B cell (primary cell): ENCODE results near the gene GIGYF1. TPM values are rescaled to one million over a fixed set of nuclear protein-coding genes. Genes with fewer than 3 reads are reported as not detected.

Experiments used
- ATAC-seq: fragments of 200-7000 bp; cut with Tn5 transposase; one replicate; pipeline ENCODE4 v1.10.0; 2021; ENCODE audit warnings: low read depth, mild to moderate bottlenecking, moderate number of reproducible peaks, moderate library complexity
- CTCF ChIA-PET: fragments of 350-600 bp; sonication (Branson Sonifier 250); formaldehyde crosslinking; loops from one replicate; lab custom pipeline; 2021; ENCODE audit warnings: antibody characterized with exemption, inconsistent platforms; lab: Charles Lee
- POLR2A ChIA-PET: fragments of 350-600 bp; sonication (Branson Sonifier 250); formaldehyde crosslinking; loops from one replicate; lab custom pipeline; 2021; ENCODE audit warnings: antibody characterized with exemption; lab: Charles Lee
- DNase-seq: peaks from one replicate; pipeline ENCODE4 v3.0.0; 2013
- H2AFZ ChIP-seq: 2 replicates; pipeline ENCODE4 v1.6.1; 2012; ENCODE audit warnings: mild to moderate bottlenecking, low read depth, low read length; ENCODE audit not compliant: insufficient read depth, poor library complexity, severe bottlenecking
- H3K27ac ChIP-seq, 2 donors: 1 replicate in 1 of 2; 2 replicates in 1 of 2; pipeline ENCODE4 v1.5.1; 2012 to 2013; ENCODE audit warnings: low read length in 2 of 2, mild to moderate bottlenecking in 2 of 2, moderate library complexity in 1 of 2
- H3K27me3 ChIP-seq, 4 experiments: fragments of 200-600 bp in 1 of 4; sonication (generic) in 1 of 4; replicated peaks in 1 of 4; 1 replicate in 2 of 4; 2 replicates in 2 of 4; pipeline versions ENCODE4 v1.6.1 to v1.7.0; 2013 to 2016; ENCODE audit warnings: low read length in 3 of 4, mild to moderate bottlenecking in 2 of 4, mixed read lengths in 1 of 4, moderate library complexity in 1 of 4; ENCODE audit not compliant: insufficient read depth in 4 of 4, control insufficient read depth in 3 of 4; ENCODE audit errors: control extremely low read depth in 1 of 4
- H3K36me3 ChIP-seq, 2 experiments: replicated peaks in 1 of 2; 1 replicate in 1 of 2; 2 replicates in 1 of 2; pipeline versions ENCODE4 v1.6.1 to v1.7.1; 2013; ENCODE audit warnings: low read length in 1 of 2; ENCODE audit not compliant: insufficient read depth in 2 of 2, control insufficient read depth in 1 of 2; ENCODE audit errors: control extremely low read depth in 1 of 2, extremely low read depth in 1 of 2
- H3K4me1 ChIP-seq, 2 donors: fragments of 200-600 bp in 1 of 2; sonication (generic) in 1 of 2; 1 replicate in 1 of 2; 2 replicates in 1 of 2; pipeline versions ENCODE4 v1.5.1 to v1.6.1; 2013 to 2017; ENCODE audit warnings: low read length in 2 of 2; ENCODE audit not compliant: control insufficient read depth in 2 of 2, insufficient read depth in 2 of 2
- H3K4me2 ChIP-seq: replicated peaks from 2 replicates; pipeline ENCODE3; 2012; ENCODE audit warnings: mild to moderate bottlenecking, low read depth, low read length; ENCODE audit not compliant: poor library complexity, severe bottlenecking
- H3K4me3 ChIP-seq, 5 experiments: fragments of 200-600 bp in 1 of 5; sonication (generic) in 1 of 5; 1 replicate in 3 of 5; 2 replicates in 2 of 5; pipeline versions ENCODE4 v1.5.1 to v1.7.0; 2011 to 2016; ENCODE audit warnings: low read length in 4 of 5, mild to moderate bottlenecking in 4 of 5, low read depth in 2 of 5, control low read depth in 1 of 5, moderate library complexity in 1 of 5; ENCODE audit not compliant: insufficient read depth in 1 of 5; ENCODE audit errors: control extremely low read depth in 1 of 5, extremely low read depth in 1 of 5
- H3K79me2 ChIP-seq: fragments of 200-600 bp; sonication (generic); one replicate; pipeline ENCODE4 v1.6.0; 2016; ENCODE audit warnings: low read length; ENCODE audit not compliant: control insufficient read depth, insufficient read depth
- H3K9ac ChIP-seq: fragments of 200-600 bp; sonication (generic); 2 replicates; pipeline ENCODE4 v1.6.1; 2017; ENCODE audit warnings: mild to moderate bottlenecking, low read length, moderate library complexity
- H3K9me3 ChIP-seq, 3 donors: one replicate each; pipeline versions ENCODE4 v1.6.1 to v1.7.1; 2013; ENCODE audit warnings: low read length in 2 of 3; ENCODE audit not compliant: control insufficient read depth in 2 of 3, insufficient read depth in 1 of 3; ENCODE audit errors: control extremely low read depth in 1 of 3
- H4K20me1 ChIP-seq: 2 replicates; pipeline ENCODE4 v1.6.0; 2012; ENCODE audit warnings: mild to moderate bottlenecking, low read length; ENCODE audit not compliant: insufficient read depth, control insufficient read depth, poor library complexity, severe bottlenecking
- H3K27ac Mint-ChIP-seq: one replicate; pipeline ENCODE4 v1.8.0; 2021; ENCODE audit warnings: mixed read lengths
- H3K27me3 Mint-ChIP-seq: one replicate; pipeline ENCODE4 v1.8.0; 2021; ENCODE audit warnings: mixed read lengths
- H3K4me1 Mint-ChIP-seq: one replicate; pipeline ENCODE4 v1.8.0; 2021; ENCODE audit warnings: mixed read lengths
- H3K4me3 Mint-ChIP-seq: one replicate; pipeline ENCODE4 v1.8.0; 2021; ENCODE audit warnings: mixed read lengths
- H3K9me3 Mint-ChIP-seq: one replicate; pipeline ENCODE4 v1.8.0; 2022; ENCODE audit warnings: mixed read lengths; ENCODE audit not compliant: insufficient read depth
- CTCF ChIP-seq: fragments of 200-600 bp; IDR thresholded peaks from one replicate; pipeline ENCODE4 v1.8.0; 2022; ENCODE audit warnings: antibody characterized with exemption, mild to moderate bottlenecking
- EZH2 ChIP-seq: IDR thresholded peaks from 2 replicates; pipeline ENCODE4 v1.6.1; 2012; ENCODE audit warnings: borderline replicate concordance, low read depth, mild to moderate bottlenecking, moderate library complexity, low read length; ENCODE audit not compliant: insufficient read depth, poor library complexity, severe bottlenecking
- WGBS: methylation state at CpG from one replicate; pipeline ENCODE4 v1.1.5; 2013; ENCODE audit warnings: missing lambda C conversion rate; ENCODE audit not compliant: insufficient coverage; 5-methylcytosine and 5-hydroxymethylcytosine counted together
- intact Hi-C: fragments of 100-400 bp; cut with micrococcal nuclease; formaldehyde crosslinking; loops from one replicate; pipeline ENCODE4 v1.10.0; 2022
- polyA plus RNA-seq: library from polyadenylated mRNA; depleted of rRNA; stranded (reverse); fragments of >200 nt; gene quantifications from 2 replicates; pipeline ENCODE4 v1.2.3, GENCODE V29; 2012
- total RNA-seq, 2 donors: library from RNA; stranded (reverse); fragments of 120-200 nt in 1 of 2; gene quantifications; 1 replicate in 1 of 2; 2 replicates in 1 of 2; pipeline versions ENCODE4 v1.2.3 to v1.2.4, GENCODE V29; 2013 to 2022

The GIGYF1 gene
- total and polyA plus RNA-seq, 2 donors (not counting 1 experiment from before 2014, with no cell fraction given) = 45.9 to 134 TPM

GRCh38 chr7:100679129-100679926 is 14.7 kb downstream of the GIGYF1 start:
- H3K27ac Mint-ChIP-seq = peak overlapping the region; percentile 59
- no peak overlapping the region for H2AFZ ChIP-seq
- intact Hi-C loops = loop anchor here (10.0 kb wide), 1 partner anchor 595 kb away; the partner anchor contains the start of genes COPS6 and ZNF3
- H3K4me3 Mint-ChIP-seq = no peak overlapping the region
- TF ChIP-seq EZH2 (no peak), CTCF (no peak)
- H3K9me3 Mint-ChIP-seq = no peaks in the 10 kb centered on the region
- H3K27me3 ChIP-seq = no peaks in the 10 kb centered on the region
- H3K4me1 Mint-ChIP-seq = peaks cover 7% of the 10 kb centered on the region
- H3K4me1 ChIP-seq = peaks cover 0 to 3% of the 10 kb centered on the region in 2 donors
- H3K36me3 ChIP-seq = peaks cover 0 to 67% of the 10 kb centered on the region in 2 experiments
- H4K20me1 ChIP-seq = peaks cover 64% of the 10 kb centered on the region
- H3K27ac ChIP-seq = no peak overlapping the region
- no peak overlapping the region for H3K4me2 ChIP-seq
- no peak overlapping the region for H3K9ac ChIP-seq
- peaks cover 5% of the 10 kb centered on the region for H3K79me2 ChIP-seq
- H3K27me3 Mint-ChIP-seq = no peaks in the 10 kb centered on the region
- DNase-seq (peak; percentile 19), ATAC-seq (no peak)
- H3K9me3 ChIP-seq = no peaks in the 10 kb centered on the region
- ChIA-PET CTCF (interaction anchor here (0.7 to 2.5 kb wide), 2 partner anchors 12 to 115 kb away, joined by 3 to 18 read pairs; no protein-coding TSS in a partner anchor), POLR2A (interaction anchor here (0.7 kb wide), 2 partner anchors 12 to 67 kb away, joined by 3 to 4 read pairs; partner anchors contain the start of gene MOSPD3)
- H3K4me3 ChIP-seq = no peak overlapping the region
- WGBS = 95% methylated on average over 5 of the region's 13 CpGs
